H1 (cell line): ENCODE results near the gene SPIRE2. TPM values are rescaled to one million over a fixed set of nuclear protein-coding genes. Genes with fewer than 3 reads are reported as not detected.

Experiments used
- GABPA ChIP-seq: IDR thresholded peaks from 2 replicates; pipeline ENCODE4 v1.6.1; 2011; ENCODE audit warnings: mild to moderate bottlenecking, low read length, moderate library complexity, borderline replicate concordance; ENCODE audit not compliant: insufficient read depth
- HDAC2 ChIP-seq, 2 experiments: fragments of 300-600 bp in 1 of 2; sonication (generic) in 1 of 2; IDR thresholded peaks; 2 replicates each; pipeline ENCODE4 v1.6.1; 2011 to 2012; ENCODE audit warnings: low read depth in 2 of 2, low read length in 2 of 2, mild to moderate bottlenecking in 2 of 2, moderate library complexity in 2 of 2, borderline replicate concordance in 1 of 2, inconsistent platforms in 1 of 2
- MAFK ChIP-seq: IDR thresholded peaks from 2 replicates; pipeline ENCODE4 v1.6.1; 2012; ENCODE audit warnings: low read depth, mild to moderate bottlenecking, improper control_type of control experiment, low read length
- polyA plus RNA-seq, 7 experiments: library from polyadenylated mRNA; depleted of rRNA in 3 of 7; stranded (reverse) in 5 of 7; unstranded in 2 of 7; fragments of >200 nt in 5 of 7; fragments of 200-250 nt in 2 of 7; gene quantifications; 1 replicate in 5 of 7; 2 replicates in 1 of 7; 4 replicates in 1 of 7; pipeline versions ENCODE4 v1.2.1 to v1.2.3, GENCODE V29; 2011 to 2013; ENCODE audit warnings: missing spikeins in 2 of 7, mixed read lengths in 2 of 7
- total RNA-seq: library from RNA; stranded (reverse); fragmentation: NEBNext Ultra II Directional; extraction: Animal tissue kit (Norgen Biotek cat#: 25700); gene quantifications from 2 replicates; pipeline ENCODE4 v1.2.1, GENCODE V29; 2021
- TF ChIP-seq, protein P1 (sequence below), 3 experiments: IDR thresholded peaks; 1 replicate in 2 of 3; 2 replicates in 1 of 3; pipeline versions ENCODE4 v1.5.1 to v1.6.1; 2011; ENCODE audit warnings: low read length in 3 of 3, mild to moderate bottlenecking in 3 of 3, inconsistent platforms in 2 of 3, low read depth in 1 of 3, moderate library complexity in 1 of 3; ENCODE audit not compliant: insufficient read depth in 1 of 3; ENCODE audit errors: control extremely low read depth in 1 of 3

The SPIRE2 gene
- total and polyA plus RNA-seq, 2 of the 8 experiments (the other 6 are each of a cell fraction or from before 2014, with no cell fraction given) = 7.4 to 15.4 TPM

DNA sequence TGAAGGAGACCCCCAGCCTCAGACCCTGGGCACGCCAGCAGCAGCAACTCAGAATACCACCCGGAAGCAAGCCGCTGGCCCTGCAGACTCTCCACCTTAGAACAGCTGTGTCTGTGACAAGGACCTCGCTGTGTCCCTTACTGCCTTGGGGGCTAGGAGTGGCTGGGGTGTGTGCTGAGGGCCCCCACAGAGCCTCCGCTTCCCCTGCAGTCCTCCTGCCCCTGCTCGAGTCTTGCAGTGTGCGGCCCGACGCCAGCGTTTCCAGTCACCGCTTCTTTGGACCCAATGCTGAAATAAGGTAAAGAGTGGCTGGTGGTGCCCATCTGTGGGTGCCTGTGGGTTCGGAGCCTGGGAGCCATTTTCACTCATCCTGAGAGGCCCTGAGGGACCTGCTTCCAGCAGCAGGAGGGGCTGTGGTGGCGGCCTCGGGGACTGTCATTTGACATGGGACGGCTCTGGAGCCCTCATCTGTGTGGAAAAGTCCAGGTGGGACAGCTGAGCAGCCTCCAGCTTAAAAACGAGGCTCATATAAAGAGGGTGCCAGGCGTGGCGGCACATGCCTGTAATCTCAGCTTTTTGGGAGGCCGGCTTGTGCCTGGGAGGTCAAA is 75.7 kb downstream of the SPIRE2 start (continued):
- TF ChIP-seq GABPA = no peak
- no peak for TF ChIP-seq MAFK
- TF ChIP-seq, protein P1, sequence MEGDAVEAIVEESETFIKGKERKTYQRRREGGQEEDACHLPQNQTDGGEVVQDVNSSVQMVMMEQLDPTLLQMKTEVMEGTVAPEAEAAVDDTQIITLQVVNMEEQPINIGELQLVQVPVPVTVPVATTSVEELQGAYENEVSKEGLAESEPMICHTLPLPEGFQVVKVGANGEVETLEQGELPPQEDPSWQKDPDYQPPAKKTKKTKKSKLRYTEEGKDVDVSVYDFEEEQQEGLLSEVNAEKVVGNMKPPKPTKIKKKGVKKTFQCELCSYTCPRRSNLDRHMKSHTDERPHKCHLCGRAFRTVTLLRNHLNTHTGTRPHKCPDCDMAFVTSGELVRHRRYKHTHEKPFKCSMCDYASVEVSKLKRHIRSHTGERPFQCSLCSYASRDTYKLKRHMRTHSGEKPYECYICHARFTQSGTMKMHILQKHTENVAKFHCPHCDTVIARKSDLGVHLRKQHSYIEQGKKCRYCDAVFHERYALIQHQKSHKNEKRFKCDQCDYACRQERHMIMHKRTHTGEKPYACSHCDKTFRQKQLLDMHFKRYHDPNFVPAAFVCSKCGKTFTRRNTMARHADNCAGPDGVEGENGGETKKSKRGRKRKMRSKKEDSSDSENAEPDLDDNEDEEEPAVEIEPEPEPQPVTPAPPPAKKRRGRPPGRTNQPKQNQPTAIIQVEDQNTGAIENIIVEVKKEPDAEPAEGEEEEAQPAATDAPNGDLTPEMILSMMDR (IDR thresholded peaks at IDR 0.05; ENCODE audit: control extremely low read depth in 1 of 3, insufficient read depth in 1 of 3, low read depth in 1 of 3, low read length in 3 of 3) = no peak
- no peak for TF ChIP-seq HDAC2 (IDR thresholded peaks at IDR 0.05; ENCODE audit: borderline replicate concordance in 1 of 2, low read depth in 2 of 2, low read length in 2 of 2)
